GM18505 (cell line): ENCODE data around the gene RHO.

Experiments
- ATAC-seq: cut with Tn5 transposase; IDR thresholded peaks from one replicate; pipeline ENCODE4 v1.9.1; 2021; ENCODE audit not compliant: unreplicated experiment
- POLR2A ChIP-seq: IDR thresholded peaks from 4 replicates; pipeline ENCODE4 v1.6.1; 2011; ENCODE audit warnings: borderline replicate concordance; ENCODE audit not compliant: insufficient read depth, insufficient read length; ENCODE audit errors: extremely low read depth

Gene RHO

GRCh38 chr3:129560911-129561594, 32.6 kb downstream of the RHO start:
- no peak for TF ChIP-seq POLR2A
- ATAC-seq = no peak

GRCh38 chr3:129561619-129562248, 33.3 kb downstream of the RHO start:
- no peak for ATAC-seq
- TF ChIP-seq POLR2A = no peak

- no peak for ATAC-seq
- no peak for TF ChIP-seq POLR2A
Measured at GRCh38 chr3:129562803-129563202, 34.4 kb downstream of the RHO start.

- no peak for TF ChIP-seq POLR2A
- no peak for ATAC-seq
Measured at GRCh38 chr3:129563332-129563731, 34.9 kb downstream of the RHO start.

GRCh38 chr3:129563850-129564535, 35.6 kb downstream of the RHO start:
- TF ChIP-seq POLR2A = no peak
- no peak for ATAC-seq

- no peak for TF ChIP-seq POLR2A
- no peak for ATAC-seq
Measured at GRCh38 chr3:129564981-129565644, 36.7 kb downstream of the RHO start.

GRCh38 chr3:129565902-129566301, 37.5 kb downstream of the RHO start:
- no peak for ATAC-seq
- TF ChIP-seq POLR2A = no peak

- no peak for TF ChIP-seq POLR2A
- ATAC-seq = no peak
Measured at GRCh38 chr3:129567176-129567705, 38.8 kb downstream of the RHO start.

GRCh38 chr3:129567939-129568338, 39.5 kb downstream of the RHO start:
- no peak for TF ChIP-seq POLR2A

GRCh38 chr3:129569856-129570255, 41.4 kb downstream of the RHO start:
- TF ChIP-seq POLR2A = no peak
- no peak for ATAC-seq

More at GRCh38 chr3:129567939-129568338, 39.5 kb downstream of the RHO start:
- no peak for ATAC-seq

- no peak for TF ChIP-seq POLR2A
Measured at GRCh38 chr3:129571605-129572547, 43.4 kb downstream of the RHO start.

GRCh38 chr3:129572603-129573002, 44.2 kb downstream of the RHO start:
- no peak for ATAC-seq
- no peak for TF ChIP-seq POLR2A

More at GRCh38 chr3:129571605-129572547, 43.4 kb downstream of the RHO start:
- no peak for ATAC-seq
